Measurements from ENCODE around the gene ACTR8. TPM values are rescaled to one million over a fixed set of nuclear protein-coding genes. Genes with fewer than 3 reads are reported as not detected.

Gene ACTR8
- total and polyA plus RNA-seq, 5 experiments from 2014 or later: 17.0 to 35.4 (median 26.0) TPM

Other genes with a start within 250 kb of the ACTR8 start
- under 1 TPM in 1 of 2 experiments, not detected in 1; 0.25 TPM for gene CHDH, start 35.7 kb downstream of the ACTR8 start, total RNA-seq
- under 1 TPM in 2 of 3 donors, not detected in 1; 0.04 to 0.25 TPM for gene CHDH, start 35.7 kb downstream of the ACTR8 start, polyA plus RNA-seq
- gene IL17RB, start 35.6 kb downstream of the ACTR8 start, total RNA-seq: not detected
- under 1 TPM; 0.30 to 0.50 (median 0.49) TPM for gene IL17RB, start 35.6 kb downstream of the ACTR8 start, polyA plus RNA-seq
- gene SELENOK, start 9.7 kb upstream of the ACTR8 start, total RNA-seq: 10 to 100 TPM; 37.7 to 38.2 TPM
- 100 to 1,000 TPM; 102 to 176 (median 117) TPM for gene SELENOK, start 9.7 kb upstream of the ACTR8 start, polyA plus RNA-seq
- gene CACNA2D3, start 240.4 kb upstream of the ACTR8 start, total RNA-seq: not detected
- gene CACNA2D3, start 240.4 kb upstream of the ACTR8 start, polyA plus RNA-seq: not detected

Measured in naive thymus-derived CD8-positive, alpha-beta T cell (primary cell).